ENCODE measurements around the gene FZD1.
"Not testable (repeated sequence)": the region's sequence is repeated elsewhere in the genome, so short reads cannot be mapped to it uniquely, and the experiment has no call there.

The FZD1 gene

DNA sequence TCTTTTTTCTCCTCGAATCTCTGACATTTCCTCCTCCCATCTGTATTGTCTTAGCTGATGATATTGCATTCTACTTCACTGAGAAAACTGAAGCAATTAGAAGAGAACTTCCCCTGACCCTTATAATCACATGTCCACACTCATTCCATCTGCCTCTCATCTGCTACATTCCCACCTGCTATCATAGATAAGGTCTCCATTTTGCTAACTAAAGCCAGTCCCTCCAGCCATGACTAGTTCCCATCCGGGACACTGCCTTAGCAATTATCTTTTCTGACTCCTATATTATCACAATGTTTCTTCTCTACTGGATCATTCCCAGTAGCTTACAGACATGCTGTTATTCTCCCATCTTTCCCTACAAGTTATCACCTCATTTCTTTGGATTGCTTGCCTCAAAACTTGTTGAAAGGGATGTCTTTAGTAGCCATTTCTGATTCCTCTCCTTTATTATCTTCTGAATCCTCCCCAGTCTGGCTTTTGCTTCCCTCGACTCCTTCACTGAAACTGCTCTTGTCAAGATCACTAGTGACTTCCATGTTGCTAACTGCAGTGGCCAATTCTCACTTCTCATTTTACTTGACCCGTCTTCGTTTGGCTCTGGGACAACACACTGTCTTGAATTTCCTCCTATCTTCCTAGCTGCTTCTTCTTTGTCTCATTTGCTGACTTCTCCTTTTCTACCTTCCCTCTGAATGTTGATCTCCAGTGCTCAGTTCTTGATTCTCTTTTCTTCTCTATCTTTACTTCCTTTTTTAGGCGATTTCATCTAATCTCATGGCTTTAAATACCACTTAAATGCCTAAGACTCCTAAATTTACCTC lies 35.9 kb downstream of the FZD1 start:
- no peak for DNase-seq

GRCh38 chr7:91302794-91303193 lies 38.6 kb downstream of the FZD1 start:
- DNase-seq: no peak

DNA sequence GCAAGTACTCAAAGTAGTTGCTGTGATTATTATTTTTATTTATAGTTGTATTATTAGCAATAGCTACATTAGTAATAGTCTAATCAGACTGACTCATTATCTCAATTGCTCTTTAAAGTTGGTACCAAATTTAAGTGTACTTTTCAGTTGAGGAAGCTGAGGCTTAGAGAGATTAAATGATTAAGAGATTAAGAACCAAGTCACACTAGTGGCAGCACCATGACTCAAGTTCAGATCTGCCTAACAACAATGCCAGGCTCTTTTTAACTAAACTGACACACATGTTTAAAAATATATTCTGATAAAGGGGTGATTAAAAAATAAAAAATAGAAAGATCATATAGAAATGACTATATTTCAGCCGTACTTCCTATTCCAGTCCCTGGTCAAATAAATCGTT lies 42.0 kb downstream of the FZD1 start:
- no peak for DNase-seq

- DNase-seq: no peak
Observed at GRCh38 chr7:91307467-91307866, 43.2 kb downstream of the FZD1 start.

- DNase-seq: not testable (repeated sequence)
Observed at GRCh38 chr7:91308191-91308590, 44.0 kb downstream of the FZD1 start.

- no peak for DNase-seq
Observed at GRCh38 chr7:91310830-91311460, 46.7 kb downstream of the FZD1 start.

DNA sequence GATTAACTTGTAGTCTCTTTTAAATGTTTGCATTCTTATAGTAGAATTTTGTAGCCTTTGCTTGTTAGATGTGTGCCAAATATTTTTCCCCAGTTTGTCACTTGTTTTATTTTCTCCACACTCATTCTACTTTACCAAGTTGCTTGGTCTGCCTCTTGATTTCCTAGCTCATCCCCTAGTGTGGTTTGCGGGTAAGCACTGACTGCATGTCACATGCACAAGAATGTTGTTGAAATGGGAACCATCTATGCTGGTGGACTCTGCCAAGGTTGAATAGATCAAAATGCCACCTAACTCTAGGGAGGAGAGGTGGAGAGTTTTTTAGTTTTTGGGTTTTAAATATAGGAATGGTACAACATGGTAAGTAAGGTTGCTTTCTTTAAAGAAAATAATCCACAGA lies 47.6 kb downstream of the FZD1 start:
- DNase-seq: no peak

GRCh38 chr7:91313113-91313512 lies 48.9 kb downstream of the FZD1 start:
- DNase-seq: no peak

- no peak for DNase-seq
Observed at GRCh38 chr7:91314591-91315323, 50.5 kb downstream of the FZD1 start.

GRCh38 chr7:91316426-91316825 lies 52.2 kb downstream of the FZD1 start:
- DNase-seq: no peak

GRCh38 chr7:91319351-91319750 lies 55.1 kb downstream of the FZD1 start:
- DNase-seq: no peak

DNA sequence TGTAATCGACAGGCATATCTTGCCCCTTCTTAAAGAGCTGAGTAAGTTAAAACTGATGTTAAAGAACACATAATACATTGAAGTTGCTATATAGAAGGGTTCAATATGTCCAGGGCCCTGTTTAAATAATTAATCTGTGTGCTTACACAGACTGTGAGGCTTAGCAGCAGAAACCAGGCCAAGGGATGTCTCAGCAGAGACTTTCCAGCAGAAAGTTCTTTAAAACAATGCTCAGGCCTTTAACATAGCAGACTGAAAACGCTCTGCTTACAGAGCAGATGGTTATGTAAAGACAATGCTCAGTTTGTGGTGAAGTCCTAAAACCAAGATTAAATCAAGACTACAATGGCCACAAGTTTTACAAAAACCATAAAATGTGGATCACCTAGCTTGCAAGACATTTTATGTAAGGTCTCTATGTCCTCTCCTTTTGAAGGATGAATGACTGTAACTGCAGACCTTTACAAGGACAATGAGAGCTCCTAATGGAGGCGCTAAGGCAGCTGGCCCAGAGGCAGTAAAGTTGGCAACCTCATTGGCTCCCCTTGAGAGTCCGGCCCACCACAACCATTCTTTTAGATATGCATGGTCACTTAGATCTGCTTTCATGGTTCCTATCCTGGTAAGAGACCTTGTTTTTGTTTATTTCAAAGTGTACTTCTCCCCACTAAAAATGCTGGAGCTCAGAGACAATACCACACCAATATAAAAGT lies 56.3 kb downstream of the FZD1 start:
- no peak for DNase-seq
